SW 1271 (cell line): ENCODE data around the gene SCN7A.
A peak's percentile ranks its signal among the peaks of the same experiment; 100 is the strongest.
"Not testable (repeated sequence)": the region's sequence is repeated elsewhere in the genome, so short reads cannot be mapped to it uniquely, and the experiment has no call there.

Experiments used
- DNase-seq, 2 experiments: peaks; one replicate each; lab custom pipeline; 2025; lab: John Stamatoyannopoulos, UW

Gene SCN7A

GRCh38 chr2:166494140-166494624 is at the start of gene SCN7A:
Gene SCN7A (minus strand): TSS chr2:166494249. CDS start chr2:166477696, 16,553 bp downstream.
- DNase-seq = no peak

GRCh38 chr2:166539340-166540162 is 45.5 kb upstream of the SCN7A start:
- DNase-seq = peak in 1 of 2 experiments; percentile 45

GRCh38 chr2:166536111-166536510 is 42.1 kb upstream of the SCN7A start:
- no peak for DNase-seq

GRCh38 chr2:166521155-166521554 is 27.1 kb upstream of the SCN7A start:
- no peak for DNase-seq

- no peak for DNase-seq
Observed at GRCh38 chr2:166520604-166521003, 26.6 kb upstream of the SCN7A start.

- no peak for DNase-seq
Observed at GRCh38 chr2:166519391-166519962, 25.4 kb upstream of the SCN7A start.

- DNase-seq = no peak
Observed at GRCh38 chr2:166518634-166519390, 24.8 kb upstream of the SCN7A start.

GRCh38 chr2:166517533-166518061 is 23.5 kb upstream of the SCN7A start:
- no peak for DNase-seq

GRCh38 chr2:166516712-166517303 is 22.8 kb upstream of the SCN7A start:
- peak in 1 of 2 experiments; percentile 34 for DNase-seq

- no peak for DNase-seq
Observed at GRCh38 chr2:166513952-166514351, 19.9 kb upstream of the SCN7A start.

- DNase-seq = no peak
Observed at GRCh38 chr2:166499281-166499680, 5.2 kb upstream of the SCN7A start.

GRCh38 chr2:166491461-166491860 is 2.6 kb downstream of the SCN7A start:
- DNase-seq = no peak

GRCh38 chr2:166487171-166487570 is 6.9 kb downstream of the SCN7A start:
- no peak for DNase-seq

- DNase-seq = no peak
Observed at GRCh38 chr2:166485558-166486178, 8.4 kb downstream of the SCN7A start.

GRCh38 chr2:166472332-166472731 is 21.7 kb downstream of the SCN7A start:
- DNase-seq = no peak

GRCh38 chr2:166468124-166469024 is 25.7 kb downstream of the SCN7A start:
- no peak for DNase-seq

- no peak for DNase-seq
Observed at GRCh38 chr2:166464187-166464586, 29.9 kb downstream of the SCN7A start.

- no peak for DNase-seq
Observed at GRCh38 chr2:166463640-166464039, 30.4 kb downstream of the SCN7A start.

- no peak for DNase-seq
Observed at GRCh38 chr2:166458674-166459073, 35.4 kb downstream of the SCN7A start.

GRCh38 chr2:166455823-166456222 is 38.2 kb downstream of the SCN7A start:
- not testable (repeated sequence) for DNase-seq
